SK-N-MC (cell line): ENCODE results near the gene TPH1.

Source experiments
- DNase-seq: peaks from one replicate; pipeline ENCODE4 v3.0.0-alpha.2; 2011; ENCODE audit warnings: low read depth, low spot score
- H3K27ac ChIP-seq: fragments of 200-600 bp; sonication (generic); 2 replicates; pipeline ENCODE4 v1.5.1; 2016; ENCODE audit warnings: mixed run types
- H3K36me3 ChIP-seq: fragments of 200-600 bp; sonication (generic); 2 replicates; pipeline ENCODE4 v1.6.1; 2017; ENCODE audit warnings: antibody characterized with exemption, low read length, mixed read lengths; ENCODE audit not compliant: insufficient read depth
- H3K4me3 ChIP-seq: fragments of 200-600 bp; sonication (generic); 2 replicates; pipeline ENCODE4 v1.5.1; 2016
- H3K9ac ChIP-seq: fragments of 200-600 bp; sonication (generic); 2 replicates; pipeline ENCODE4 v1.8.0; 2017; ENCODE audit warnings: mixed run types, mixed read lengths; ENCODE audit not compliant: insufficient read length
- H3K9me3 ChIP-seq: fragments of 200-600 bp; sonication (generic); 2 replicates; pipeline ENCODE4 v1.6.1; 2017; ENCODE audit warnings: low read depth, mild to moderate bottlenecking, antibody characterized with exemption, low read length, moderate library complexity, mixed read lengths
- EZH2 ChIP-seq: fragments of 200-600 bp; sonication (generic); IDR thresholded peaks from one replicate; pipeline ENCODE4 v1.6.1; 2017; ENCODE audit warnings: antibody characterized with exemption
- FOXP2 ChIP-seq: optimal IDR thresholded peaks from 2 replicates; pipeline ENCODE3; 2011; ENCODE audit warnings: mild to moderate bottlenecking, moderate library complexity; ENCODE audit not compliant: insufficient read depth; ENCODE audit errors: extremely low read length, control extremely low read depth
- POLR2AphosphoS5 ChIP-seq: IDR thresholded peaks from 2 replicates; pipeline ENCODE4 v1.6.1; 2012; ENCODE audit warnings: mild to moderate bottlenecking, low read depth, low read length, borderline replicate concordance

TPH1 gene

DNA sequence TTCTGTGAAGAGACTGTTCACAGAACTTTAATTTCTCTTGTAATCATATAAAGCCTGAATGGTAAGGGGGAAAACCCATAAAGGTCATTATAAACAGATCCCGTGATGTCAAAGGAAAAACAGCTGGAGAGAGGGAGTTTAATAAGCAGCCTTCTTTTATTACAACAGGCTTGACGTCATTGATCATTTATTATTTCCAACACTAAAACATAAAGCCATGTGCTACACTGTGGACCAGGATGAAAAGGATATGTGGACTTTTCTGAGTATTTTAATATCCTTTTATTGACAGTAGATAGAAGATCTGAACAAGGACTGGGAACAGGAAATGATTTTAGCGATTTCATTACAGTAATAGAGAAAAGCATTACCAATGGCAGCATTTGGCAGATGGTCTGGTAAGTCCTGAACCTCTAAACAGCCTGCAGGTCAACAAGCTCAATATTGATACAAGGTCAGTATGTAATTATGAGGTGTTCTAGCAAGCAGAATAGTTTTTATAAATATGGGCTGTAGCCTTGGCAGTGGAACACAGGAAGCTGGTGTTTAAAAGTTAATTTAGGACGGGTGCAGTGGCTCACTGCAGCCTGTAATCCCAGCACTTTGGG, 25.1 kb upstream of the TPH1 start:
- TF ChIP-seq POLR2AphosphoS5 (no peak), EZH2 (no peak), FOXP2 (no peak)
- DNase-seq = no peak

DNA sequence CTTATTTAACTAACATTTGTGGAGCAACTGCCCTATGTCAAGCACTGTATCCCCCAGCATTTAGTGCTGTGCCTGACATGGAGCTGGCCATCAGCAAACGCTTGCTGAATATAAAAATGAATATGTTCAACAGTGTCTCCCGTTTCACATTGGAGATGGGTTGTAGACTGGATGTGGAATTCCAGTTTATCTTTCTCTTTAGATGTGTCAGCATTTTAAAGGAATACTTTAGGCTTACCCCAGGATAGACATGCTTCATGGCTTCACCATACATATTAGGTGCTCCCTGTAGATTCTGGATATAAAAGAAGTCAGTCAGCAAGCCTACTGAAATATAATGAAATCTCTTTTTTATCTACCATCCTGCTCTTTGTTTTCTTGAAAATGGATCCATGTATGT, 21.3 kb upstream of the TPH1 start:
- Histone ChIP-seq H3K9me3 (no peaks in the 10 kb centered on the region), H3K9ac (no peak overlapping the region), H3K27ac (no peak overlapping the region), H3K36me3 (no peaks in the 10 kb centered on the region), H3K4me3 (no peak overlapping the region)
- no peak for TF ChIP-seq FOXP2
- TF ChIP-seq EZH2 = no peak
- no peak for TF ChIP-seq POLR2AphosphoS5
- no peak for DNase-seq

More for the DNA sequence above, 25.1 kb upstream of the TPH1 start:
- no peak overlapping the region for H3K9ac ChIP-seq
- peaks cover 2% of the 10 kb centered on the region; the same call in 1 of the 2 replicates for H3K36me3 ChIP-seq
- H3K4me3 ChIP-seq = no peak overlapping the region
- no peaks in the 10 kb centered on the region for H3K9me3 ChIP-seq
- no peak overlapping the region for H3K27ac ChIP-seq

DNA sequence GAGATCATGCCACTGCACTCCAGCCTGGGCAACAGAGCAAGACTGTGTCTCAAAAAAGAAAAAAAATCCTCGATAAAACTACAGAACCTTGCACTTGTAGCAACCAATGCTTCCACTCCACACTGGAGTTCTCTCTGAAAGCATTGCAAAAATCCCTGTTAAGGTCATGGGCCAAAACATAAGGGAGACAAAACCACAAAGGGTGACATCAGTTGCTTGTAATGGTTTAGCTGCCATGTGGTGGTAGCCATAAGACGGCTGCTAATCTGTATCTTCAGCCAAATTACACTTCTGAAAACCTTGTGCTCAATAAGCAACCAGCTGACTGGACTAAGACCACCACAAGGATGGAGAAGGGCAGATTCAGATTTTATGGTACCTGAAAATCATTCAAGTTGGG, 20.6 kb upstream of the TPH1 start:
- no peak overlapping the region for H3K4me3 ChIP-seq
- no peak for DNase-seq
- TF ChIP-seq FOXP2 (no peak), POLR2AphosphoS5 (no peak), EZH2 (no peak)
- H3K27ac ChIP-seq = no peak overlapping the region
- H3K36me3 ChIP-seq = no peaks in the 10 kb centered on the region
- no peak overlapping the region for H3K9ac ChIP-seq
- H3K9me3 ChIP-seq = no peaks in the 10 kb centered on the region

DNA sequence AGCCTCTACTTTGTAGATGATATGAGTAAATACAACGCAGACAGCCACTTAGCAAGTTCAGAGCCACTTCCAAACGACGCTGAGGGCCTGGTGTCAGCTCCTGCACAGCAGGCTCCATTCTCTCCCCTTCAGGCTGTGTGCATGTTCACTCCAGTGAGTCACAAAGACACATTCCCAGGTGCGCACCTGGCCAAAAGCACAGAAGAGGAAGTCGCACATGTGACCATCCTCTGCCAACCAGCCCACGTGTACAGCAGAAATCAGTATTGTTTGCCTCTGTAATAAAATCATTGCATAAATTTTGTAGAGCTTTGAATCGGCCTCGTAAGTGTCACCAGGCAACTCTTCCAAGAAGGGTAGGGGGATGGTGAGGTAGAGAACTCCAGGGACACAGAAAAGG, 19.5 kb upstream of the TPH1 start:
- no peak for TF ChIP-seq POLR2AphosphoS5
- TF ChIP-seq EZH2 = no peak
- no peak for TF ChIP-seq FOXP2
- no peak overlapping the region for H3K4me3 ChIP-seq
- H3K9me3 ChIP-seq = no peaks in the 10 kb centered on the region
- H3K36me3 ChIP-seq = no peaks in the 10 kb centered on the region
- H3K27ac ChIP-seq = no peak overlapping the region
- no peak for DNase-seq
- no peak overlapping the region for H3K9ac ChIP-seq

DNA sequence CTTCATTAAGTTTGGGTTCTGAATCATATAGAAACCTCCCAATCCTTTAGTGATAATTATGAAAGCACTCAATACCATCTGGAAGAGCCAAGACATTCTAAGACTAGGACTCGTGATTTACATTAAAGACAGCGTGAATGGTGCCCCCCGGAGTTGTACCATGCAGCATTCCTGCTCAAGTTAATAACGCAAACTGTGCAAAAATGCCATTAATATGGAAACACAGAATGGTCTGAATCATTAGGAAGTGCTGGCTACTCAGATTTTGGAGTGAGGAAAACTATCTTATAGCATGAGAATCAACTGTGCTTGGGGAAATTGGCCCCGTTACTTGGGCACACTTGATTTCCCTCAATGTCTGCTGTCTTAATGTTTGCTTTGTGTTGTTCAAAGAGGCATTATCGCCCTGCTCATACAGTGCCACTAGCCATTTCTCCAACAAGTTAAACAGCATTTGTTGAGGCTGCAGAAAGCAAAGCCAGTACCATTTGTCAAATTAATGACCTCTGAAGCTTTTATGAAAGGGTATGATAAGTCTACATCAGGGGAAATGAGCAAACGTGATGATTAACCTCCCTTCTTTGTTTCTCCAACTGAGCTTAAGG, 18.5 kb upstream of the TPH1 start:
- DNase-seq = no peak
- Histone ChIP-seq H3K4me3 (no peak overlapping the region), H3K27ac (no peak overlapping the region), H3K36me3 (no peaks in the 10 kb centered on the region), H3K9me3 (no peaks in the 10 kb centered on the region), H3K9ac (no peak overlapping the region)
- TF ChIP-seq FOXP2 (no peak), POLR2AphosphoS5 (no peak), EZH2 (no peak)

DNA sequence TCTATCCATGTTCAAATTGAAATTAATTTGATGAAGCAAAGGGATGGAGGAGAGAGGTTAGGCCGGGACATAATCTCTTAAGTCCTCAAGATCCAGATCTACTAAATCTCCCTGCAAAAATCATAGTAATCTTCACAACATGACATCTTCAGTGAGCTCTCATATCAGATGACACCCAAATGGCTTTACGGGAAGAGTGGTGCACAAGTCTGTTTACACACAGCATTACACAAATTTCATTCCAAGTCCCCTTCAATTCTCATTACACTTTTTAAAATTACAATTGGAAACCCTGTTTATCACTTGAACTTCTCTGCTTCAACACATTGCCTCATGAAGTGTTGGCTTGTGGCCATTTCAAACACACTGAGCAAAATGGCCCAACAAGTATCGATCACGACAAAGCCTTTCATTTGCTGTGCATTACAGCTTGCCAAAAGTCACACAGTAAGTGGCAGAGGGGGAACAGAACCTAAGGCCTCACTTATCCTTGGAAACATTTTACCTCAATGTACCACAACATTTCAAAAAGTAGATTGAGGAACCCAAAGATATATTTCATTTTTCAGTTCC, 17.9 kb upstream of the TPH1 start:
- no peak overlapping the region for H3K9ac ChIP-seq
- H3K4me3 ChIP-seq = no peak overlapping the region
- no peak for TF ChIP-seq POLR2AphosphoS5
- no peak for TF ChIP-seq FOXP2
- TF ChIP-seq EZH2 = no peak
- H3K9me3 ChIP-seq = no peaks in the 10 kb centered on the region
- DNase-seq = no peak
- H3K27ac ChIP-seq = no peak overlapping the region
- H3K36me3 ChIP-seq = no peaks in the 10 kb centered on the region

DNA sequence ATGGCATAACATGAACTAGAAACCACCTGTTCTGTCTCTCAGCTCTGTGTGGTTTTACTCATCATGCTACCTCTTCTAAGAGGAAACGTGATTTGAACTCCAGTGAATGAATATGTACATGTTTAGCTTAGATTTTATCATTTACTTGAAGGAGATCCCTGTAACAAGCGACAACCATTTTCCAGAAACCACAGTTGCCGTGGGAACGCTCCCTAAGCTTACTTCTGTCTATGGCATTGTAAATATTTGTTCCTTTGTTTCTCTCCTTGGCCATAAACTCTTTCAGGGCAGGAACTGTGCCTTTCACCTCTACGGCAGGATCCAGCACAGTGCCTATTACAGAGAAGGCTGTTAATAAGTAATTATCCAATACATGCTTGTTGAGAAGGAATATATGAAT, 17.1 kb upstream of the TPH1 start:
- TF ChIP-seq EZH2 = no peak
- TF ChIP-seq FOXP2 = no peak
- TF ChIP-seq POLR2AphosphoS5 = no peak
- H3K9ac ChIP-seq = no peak overlapping the region
- no peak for DNase-seq
- no peak overlapping the region for H3K4me3 ChIP-seq
- no peak overlapping the region for H3K27ac ChIP-seq
- H3K9me3 ChIP-seq = no peaks in the 10 kb centered on the region
- no peaks in the 10 kb centered on the region for H3K36me3 ChIP-seq

DNA sequence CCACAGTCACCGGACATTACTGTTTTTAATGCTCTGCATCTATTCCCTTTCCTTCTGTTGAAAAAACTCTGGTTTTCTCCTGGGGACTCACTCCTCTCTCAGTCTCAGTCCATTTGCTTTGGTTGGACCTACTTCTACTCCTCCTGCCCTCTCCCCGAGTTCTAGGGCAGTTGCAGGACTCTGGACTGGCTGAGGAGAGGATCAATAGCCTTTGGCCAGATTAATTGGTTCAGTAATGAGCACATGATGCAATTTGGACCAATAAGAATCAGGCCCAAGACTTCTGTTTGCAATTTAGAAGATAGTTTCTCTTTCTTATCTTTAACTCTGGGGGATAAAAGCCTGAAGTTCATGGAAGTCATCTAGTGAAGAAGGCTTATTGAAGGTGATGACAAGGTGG, 15.3 kb upstream of the TPH1 start:
- H3K4me3 ChIP-seq = no peak overlapping the region
- no peak overlapping the region for H3K9ac ChIP-seq
- TF ChIP-seq FOXP2 = no peak
- TF ChIP-seq EZH2 = no peak
- no peak for TF ChIP-seq POLR2AphosphoS5
- H3K27ac ChIP-seq = no peak overlapping the region
- DNase-seq = no peak
- no peaks in the 10 kb centered on the region for H3K36me3 ChIP-seq
- no peaks in the 10 kb centered on the region for H3K9me3 ChIP-seq

DNA sequence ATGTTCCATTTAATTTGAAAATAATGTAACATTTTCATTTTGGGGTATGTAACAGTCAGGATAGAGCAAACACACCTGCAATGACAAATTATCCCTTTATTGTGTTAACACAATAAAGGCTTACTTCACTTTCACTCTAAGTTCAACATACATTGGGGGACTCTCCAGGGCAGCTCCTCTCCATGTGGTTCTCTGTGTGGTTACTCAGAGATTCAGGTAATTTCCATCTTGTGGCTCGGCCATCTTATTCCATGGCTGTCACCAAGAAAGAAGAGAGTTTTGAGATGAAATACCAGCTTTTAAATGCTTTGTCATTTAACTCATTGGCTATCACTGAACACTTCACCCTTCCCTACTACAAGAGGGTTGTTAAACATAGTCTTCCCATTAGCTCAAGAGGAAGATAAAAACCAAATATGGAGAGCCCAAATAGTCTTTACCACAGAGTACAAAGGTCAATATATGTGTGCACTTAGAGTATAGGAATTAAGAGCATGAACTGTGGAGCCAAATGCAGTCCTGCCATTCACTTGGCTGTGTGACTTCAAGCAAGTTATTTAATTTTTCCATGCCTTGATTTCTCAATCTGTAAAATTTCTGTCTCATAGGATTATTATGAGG, 10.6 kb upstream of the TPH1 start:
- H3K9me3 ChIP-seq = no peaks in the 10 kb centered on the region
- DNase-seq = no peak
- H3K4me3 ChIP-seq = no peak overlapping the region
- H3K27ac ChIP-seq = no peak overlapping the region
- no peak for TF ChIP-seq POLR2AphosphoS5
- TF ChIP-seq FOXP2 = no peak
- TF ChIP-seq EZH2 = no peak
- H3K9ac ChIP-seq = no peak overlapping the region
- no peaks in the 10 kb centered on the region for H3K36me3 ChIP-seq
